ENCODE measurements around the gene FGFR3. TPM values are rescaled to one million over a fixed set of nuclear protein-coding genes. Genes with fewer than 3 reads are reported as not detected.

Gene FGFR3
- total and polyA plus RNA-seq, 9 of the 15 experiments (the other 6 are each of a cell fraction or from before 2014, with no cell fraction given), result 1.2 to 60.4 (median 12.7) TPM

DNA sequence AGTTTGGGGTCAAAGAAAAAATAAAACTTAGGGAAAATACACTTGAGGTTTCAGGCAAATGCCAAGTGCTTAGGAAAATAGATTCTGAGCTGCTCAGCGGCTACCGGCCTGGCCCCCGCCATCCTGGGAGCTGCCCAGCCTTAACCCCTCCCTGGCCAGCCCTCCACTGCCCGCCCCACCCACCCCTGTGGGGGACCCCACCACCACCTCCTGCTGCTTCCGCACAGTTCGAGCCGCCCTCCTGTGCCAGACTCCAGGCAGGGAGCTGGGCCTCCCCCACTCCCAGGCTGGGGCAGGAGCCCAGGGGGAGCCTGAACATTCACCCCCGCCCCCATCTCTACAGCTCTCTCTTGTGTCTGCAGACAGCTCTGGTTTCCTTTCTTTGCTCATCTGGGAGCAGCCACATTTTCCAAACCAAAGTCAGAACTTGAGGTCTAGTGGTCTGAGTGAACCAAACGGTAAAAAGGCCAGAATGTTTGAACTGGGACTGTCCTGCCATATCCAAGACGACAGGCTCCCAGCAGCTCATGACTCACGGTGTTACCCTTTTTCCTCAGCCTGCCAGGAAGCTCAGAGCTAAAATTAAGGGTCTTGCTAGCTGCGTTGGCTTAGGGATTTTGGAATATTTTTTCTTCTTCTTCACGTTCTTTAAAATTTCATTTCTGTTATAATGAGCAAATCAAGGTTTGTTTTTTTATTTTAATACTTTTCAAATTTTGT is 4.7 kb upstream of the FGFR3 start (continued):
- TF ChIP-seq, protein P1, sequence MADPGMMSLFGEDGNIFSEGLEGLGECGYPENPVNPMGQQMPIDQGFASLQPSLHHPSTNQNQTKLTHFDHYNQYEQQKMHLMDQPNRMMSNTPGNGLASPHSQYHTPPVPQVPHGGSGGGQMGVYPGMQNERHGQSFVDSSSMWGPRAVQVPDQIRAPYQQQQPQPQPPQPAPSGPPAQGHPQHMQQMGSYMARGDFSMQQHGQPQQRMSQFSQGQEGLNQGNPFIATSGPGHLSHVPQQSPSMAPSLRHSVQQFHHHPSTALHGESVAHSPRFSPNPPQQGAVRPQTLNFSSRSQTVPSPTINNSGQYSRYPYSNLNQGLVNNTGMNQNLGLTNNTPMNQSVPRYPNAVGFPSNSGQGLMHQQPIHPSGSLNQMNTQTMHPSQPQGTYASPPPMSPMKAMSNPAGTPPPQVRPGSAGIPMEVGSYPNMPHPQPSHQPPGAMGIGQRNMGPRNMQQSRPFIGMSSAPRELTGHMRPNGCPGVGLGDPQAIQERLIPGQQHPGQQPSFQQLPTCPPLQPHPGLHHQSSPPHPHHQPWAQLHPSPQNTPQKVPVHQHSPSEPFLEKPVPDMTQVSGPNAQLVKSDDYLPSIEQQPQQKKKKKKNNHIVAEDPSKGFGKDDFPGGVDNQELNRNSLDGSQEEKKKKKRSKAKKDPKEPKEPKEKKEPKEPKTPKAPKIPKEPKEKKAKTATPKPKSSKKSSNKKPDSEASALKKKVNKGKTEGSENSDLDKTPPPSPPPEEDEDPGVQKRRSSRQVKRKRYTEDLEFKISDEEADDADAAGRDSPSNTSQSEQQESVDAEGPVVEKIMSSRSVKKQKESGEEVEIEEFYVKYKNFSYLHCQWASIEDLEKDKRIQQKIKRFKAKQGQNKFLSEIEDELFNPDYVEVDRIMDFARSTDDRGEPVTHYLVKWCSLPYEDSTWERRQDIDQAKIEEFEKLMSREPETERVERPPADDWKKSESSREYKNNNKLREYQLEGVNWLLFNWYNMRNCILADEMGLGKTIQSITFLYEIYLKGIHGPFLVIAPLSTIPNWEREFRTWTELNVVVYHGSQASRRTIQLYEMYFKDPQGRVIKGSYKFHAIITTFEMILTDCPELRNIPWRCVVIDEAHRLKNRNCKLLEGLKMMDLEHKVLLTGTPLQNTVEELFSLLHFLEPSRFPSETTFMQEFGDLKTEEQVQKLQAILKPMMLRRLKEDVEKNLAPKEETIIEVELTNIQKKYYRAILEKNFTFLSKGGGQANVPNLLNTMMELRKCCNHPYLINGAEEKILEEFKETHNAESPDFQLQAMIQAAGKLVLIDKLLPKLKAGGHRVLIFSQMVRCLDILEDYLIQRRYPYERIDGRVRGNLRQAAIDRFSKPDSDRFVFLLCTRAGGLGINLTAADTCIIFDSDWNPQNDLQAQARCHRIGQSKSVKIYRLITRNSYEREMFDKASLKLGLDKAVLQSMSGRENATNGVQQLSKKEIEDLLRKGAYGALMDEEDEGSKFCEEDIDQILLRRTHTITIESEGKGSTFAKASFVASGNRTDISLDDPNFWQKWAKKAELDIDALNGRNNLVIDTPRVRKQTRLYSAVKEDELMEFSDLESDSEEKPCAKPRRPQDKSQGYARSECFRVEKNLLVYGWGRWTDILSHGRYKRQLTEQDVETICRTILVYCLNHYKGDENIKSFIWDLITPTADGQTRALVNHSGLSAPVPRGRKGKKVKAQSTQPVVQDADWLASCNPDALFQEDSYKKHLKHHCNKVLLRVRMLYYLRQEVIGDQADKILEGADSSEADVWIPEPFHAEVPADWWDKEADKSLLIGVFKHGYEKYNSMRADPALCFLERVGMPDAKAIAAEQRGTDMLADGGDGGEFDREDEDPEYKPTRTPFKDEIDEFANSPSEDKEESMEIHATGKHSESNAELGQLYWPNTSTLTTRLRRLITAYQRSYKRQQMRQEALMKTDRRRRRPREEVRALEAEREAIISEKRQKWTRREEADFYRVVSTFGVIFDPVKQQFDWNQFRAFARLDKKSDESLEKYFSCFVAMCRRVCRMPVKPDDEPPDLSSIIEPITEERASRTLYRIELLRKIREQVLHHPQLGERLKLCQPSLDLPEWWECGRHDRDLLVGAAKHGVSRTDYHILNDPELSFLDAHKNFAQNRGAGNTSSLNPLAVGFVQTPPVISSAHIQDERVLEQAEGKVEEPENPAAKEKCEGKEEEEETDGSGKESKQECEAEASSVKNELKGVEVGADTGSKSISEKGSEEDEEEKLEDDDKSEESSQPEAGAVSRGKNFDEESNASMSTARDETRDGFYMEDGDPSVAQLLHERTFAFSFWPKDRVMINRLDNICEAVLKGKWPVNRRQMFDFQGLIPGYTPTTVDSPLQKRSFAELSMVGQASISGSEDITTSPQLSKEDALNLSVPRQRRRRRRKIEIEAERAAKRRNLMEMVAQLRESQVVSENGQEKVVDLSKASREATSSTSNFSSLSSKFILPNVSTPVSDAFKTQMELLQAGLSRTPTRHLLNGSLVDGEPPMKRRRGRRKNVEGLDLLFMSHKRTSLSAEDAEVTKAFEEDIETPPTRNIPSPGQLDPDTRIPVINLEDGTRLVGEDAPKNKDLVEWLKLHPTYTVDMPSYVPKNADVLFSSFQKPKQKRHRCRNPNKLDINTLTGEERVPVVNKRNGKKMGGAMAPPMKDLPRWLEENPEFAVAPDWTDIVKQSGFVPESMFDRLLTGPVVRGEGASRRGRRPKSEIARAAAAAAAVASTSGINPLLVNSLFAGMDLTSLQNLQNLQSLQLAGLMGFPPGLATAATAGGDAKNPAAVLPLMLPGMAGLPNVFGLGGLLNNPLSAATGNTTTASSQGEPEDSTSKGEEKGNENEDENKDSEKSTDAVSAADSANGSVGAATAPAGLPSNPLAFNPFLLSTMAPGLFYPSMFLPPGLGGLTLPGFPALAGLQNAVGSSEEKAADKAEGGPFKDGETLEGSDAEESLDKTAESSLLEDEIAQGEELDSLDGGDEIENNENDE (IDR thresholded peaks at IDR 0.05; ENCODE audit: low read depth, low read length), result no peak
- TF ChIP-seq RBM15 (IDR thresholded peaks at IDR 0.05; ENCODE audit: insufficient read depth, low read length) (no peak), TCF15 (CRISPR knock-in tag; IDR thresholded peaks at IDR 0.05) (no peak), ZNF696 (CRISPR knock-in tag; conservative IDR thresholded peaks at IDR 0.05) (no peak), ZBTB40 (IDR thresholded peaks at IDR 0.05) (no peak), ZBTB40 (CRISPR knock-in tag; IDR thresholded peaks at IDR 0.05) (no peak)
